Activated CD4-positive, alpha-beta T cell treated with anti-CD3 and anti-CD28 coated beads for 4 hours (primary cell): Measurements from ENCODE around the gene PRR36.
"Not testable (repeated sequence)": the region's sequence is repeated elsewhere in the genome, so short reads cannot be mapped to it uniquely, and the experiment has no call there.

Experiments
- DNase-seq, 2 donors: peaks; one replicate each; pipeline ENCODE4 v3.0.0-alpha.2; 2020

PRR36 gene

GRCh38 chr19:7870571-7871436 lies 3.4 kb downstream of the PRR36 start:
- peak in 1 of 2 donors; percentile 30 for DNase-seq

GRCh38 chr19:7869910-7870511 lies 4.2 kb downstream of the PRR36 start:
- peak; percentile 38 to 47 for DNase-seq

- DNase-seq, result peak; percentile 81 to 84
Measured at GRCh38 chr19:7869453-7869909, 4.7 kb downstream of the PRR36 start.

- DNase-seq, result peak; percentile 77 to 79
Measured at GRCh38 chr19:7868671-7869452, 5.3 kb downstream of the PRR36 start.

- peak; percentile 31 to 39 for DNase-seq
Measured at GRCh38 chr19:7868326-7868670, 5.9 kb downstream of the PRR36 start.

- no peak for DNase-seq
Measured at GRCh38 chr19:7867092-7867844, 6.9 kb downstream of the PRR36 start.

- no peak for DNase-seq
Measured at GRCh38 chr19:7866399-7867091, 7.6 kb downstream of the PRR36 start.

GRCh38 chr19:7865262-7865911 lies 8.8 kb downstream of the PRR36 start:
- no peak for DNase-seq

- no peak for DNase-seq
Measured at GRCh38 chr19:7864690-7865074, 9.5 kb downstream of the PRR36 start.

- no peak for DNase-seq
Measured at GRCh38 chr19:7863971-7864689, 10.1 kb downstream of the PRR36 start.

- DNase-seq, result no peak
Measured at GRCh38 chr19:7863157-7863970, 10.8 kb downstream of the PRR36 start.

- DNase-seq, result peak; percentile 69 to 78
Measured at GRCh38 chr19:7862413-7862951, 11.7 kb downstream of the PRR36 start.

- DNase-seq, result no peak
Measured at GRCh38 chr19:7861619-7862412, 12.4 kb downstream of the PRR36 start.

- DNase-seq, result no peak
Measured at GRCh38 chr19:7860714-7861618, 13.2 kb downstream of the PRR36 start.

GRCh38 chr19:7859831-7860713 lies 14.1 kb downstream of the PRR36 start:
- no peak for DNase-seq

GRCh38 chr19:7859087-7859486 lies 15.1 kb downstream of the PRR36 start:
- not testable (repeated sequence) for DNase-seq
